ENCODE measurements around the gene NEDD4L. TPM values are rescaled to one million over a fixed set of nuclear protein-coding genes. Genes with fewer than 3 reads are reported as not detected.

The NEDD4L gene
- total RNA-seq, 1 experiment from 2014 or later, result 57.4 TPM

- H3K4me3 ChIP-seq, result no peak overlapping the region
- no peaks in the 10 kb centered on the region for H3K79me2 ChIP-seq (ENCODE audit: low read depth)
- ChIA-PET CTCF (no interaction called here), POLR2A (ENCODE audit: unreplicated experiment) (no interaction called here)
- DNase-seq, result no peak
- BruUV-seq (replicated peaks), result no TSS peak
- peaks cover 14% of the 10 kb centered on the region for H3F3A ChIP-seq (ENCODE audit: insufficient read depth, low read depth)
- no peaks in the 10 kb centered on the region for H3K27me3 ChIP-seq (ENCODE audit: insufficient read depth, low read depth)
- H4K20me1 ChIP-seq (ENCODE audit: insufficient read depth), result no peaks in the 10 kb centered on the region
- intact Hi-C loops (cut with micrococcal nuclease; ENCODE audit: unreplicated experiment), result no loop called here
- H3K9me2 ChIP-seq (ENCODE audit: insufficient read depth), result no peaks in the 10 kb centered on the region
- H3K27ac ChIP-seq, result no peak overlapping the region
- H3K36me3 ChIP-seq (ENCODE audit: low read depth), result peaks cover 42% of the 10 kb centered on the region
- H3K4me1 ChIP-seq (replicated peaks; ENCODE audit: insufficient read depth), result no peaks in the 10 kb centered on the region
- no peaks in the 10 kb centered on the region for H3K9me3 ChIP-seq (ENCODE audit: insufficient read depth, low read depth)
- no peak overlapping the region for H2AFZ ChIP-seq
- TF ChIP-seq CTCF (conservative IDR thresholded peaks at IDR 0.05) (no peak), EZH2 (IDR thresholded peaks at IDR 0.05; ENCODE audit: low read depth) (no peak)
- H3K4me2 ChIP-seq, result no peak overlapping the region
Measured at GRCh38 chr18:58391231-58391825, 347.3 kb downstream of the NEDD4L start.

- no peak for DNase-seq
- Histone ChIP-seq H3K4me1 (replicated peaks; ENCODE audit: insufficient read depth) (no peaks in the 10 kb centered on the region), H3K4me2 (no peak overlapping the region), H3K27ac (no peak overlapping the region), H3K27me3 (ENCODE audit: insufficient read depth, low read depth) (no peaks in the 10 kb centered on the region), H3K9me3 (ENCODE audit: insufficient read depth, low read depth) (no peaks in the 10 kb centered on the region), H3F3A (ENCODE audit: insufficient read depth, low read depth) (peaks cover 14% of the 10 kb centered on the region), H3K9me2 (ENCODE audit: insufficient read depth) (no peaks in the 10 kb centered on the region), H3K4me3 (no peak overlapping the region), H4K20me1 (ENCODE audit: insufficient read depth) (no peaks in the 10 kb centered on the region), H3K79me2 (ENCODE audit: low read depth) (no peaks in the 10 kb centered on the region), H2AFZ (no peak overlapping the region), H3K36me3 (ENCODE audit: low read depth) (peaks cover 38% of the 10 kb centered on the region)
- BruUV-seq (replicated peaks), result no TSS peak
- ChIA-PET POLR2A (ENCODE audit: unreplicated experiment) (no interaction called here), CTCF (interaction anchor here (0.7 kb wide), 1 partner anchor 376 kb away, joined by 5 read pairs; no protein-coding TSS in a partner anchor)
- intact Hi-C loops (cut with micrococcal nuclease; ENCODE audit: unreplicated experiment), result no loop called here
- TF ChIP-seq CTCF (conservative IDR thresholded peaks at IDR 0.05) (no peak), EZH2 (IDR thresholded peaks at IDR 0.05; ENCODE audit: low read depth) (no peak)
Measured at GRCh38 chr18:58391932-58392323, 347.9 kb downstream of the NEDD4L start.

GRCh38 chr18:58392324-58393000 is 348.4 kb downstream of the NEDD4L start:
- Histone ChIP-seq H3K79me2 (ENCODE audit: low read depth) (no peaks in the 10 kb centered on the region), H3F3A (ENCODE audit: insufficient read depth, low read depth) (peaks cover 14% of the 10 kb centered on the region), H3K9me3 (ENCODE audit: insufficient read depth, low read depth) (no peaks in the 10 kb centered on the region), H3K4me2 (no peak overlapping the region), H3K4me3 (no peak overlapping the region), H3K36me3 (ENCODE audit: low read depth) (peaks cover 34% of the 10 kb centered on the region), H4K20me1 (ENCODE audit: insufficient read depth) (no peaks in the 10 kb centered on the region; the same call in 1 of the 2 replicates), H2AFZ (no peak overlapping the region), H3K27me3 (ENCODE audit: insufficient read depth, low read depth) (no peaks in the 10 kb centered on the region), H3K27ac (no peak overlapping the region), H3K9me2 (ENCODE audit: insufficient read depth) (no peaks in the 10 kb centered on the region), H3K4me1 (replicated peaks; ENCODE audit: insufficient read depth) (no peaks in the 10 kb centered on the region)
- ChIA-PET POLR2A (ENCODE audit: unreplicated experiment) (no interaction called here), CTCF (interaction anchor here (0.7 kb wide), 1 partner anchor 376 kb away, joined by 5 read pairs; no protein-coding TSS in a partner anchor)
- no peak for DNase-seq
- no peak for TF ChIP-seq EZH2 (IDR thresholded peaks at IDR 0.05; ENCODE audit: low read depth)
- TF ChIP-seq CTCF (conservative IDR thresholded peaks at IDR 0.05), result no peak
- intact Hi-C loops (cut with micrococcal nuclease; ENCODE audit: unreplicated experiment), result no loop called here
- no TSS peak for BruUV-seq (replicated peaks)

All from PC-9 (cell line).